Astrocyte (in vitro differentiated cells and primary cell): ENCODE data around the gene ZNF367. TPM values are rescaled to one million over a fixed set of nuclear protein-coding genes. Genes with fewer than 3 reads are reported as not detected.

ENCODE experiments used
- DNase-seq: peaks from one replicate; pipeline ENCODE4 v3.0.0-alpha.2; 2010; ENCODE audit warnings: low read depth
- FAIRE-seq: peaks from 2 replicates; lab custom pipeline; 2011; peaks lifted over from hg19 to GRCh38; lab: Jason Lieb, UNC
- H2AFZ ChIP-seq: 2 replicates; pipeline ENCODE4 v1.6.0; 2012; ENCODE audit warnings: low read depth, low read length, inconsistent platforms
- H3K27ac ChIP-seq: 2 replicates; pipeline ENCODE4 v1.5.1; 2011; ENCODE audit warnings: low read depth, low read length, inconsistent platforms
- H3K27me3 ChIP-seq: 2 replicates; pipeline ENCODE4 v1.6.0; 2011; ENCODE audit warnings: low read length, inconsistent platforms; ENCODE audit not compliant: insufficient read depth
- H3K36me3 ChIP-seq: 2 replicates; pipeline ENCODE4 v1.5.1; 2011; ENCODE audit warnings: low read length, inconsistent platforms; ENCODE audit not compliant: insufficient read depth
- H3K4me1 ChIP-seq: 2 replicates; pipeline ENCODE4 v1.5.1; 2011; ENCODE audit warnings: low read length, inconsistent platforms; ENCODE audit not compliant: insufficient read depth
- H3K4me2 ChIP-seq: 2 replicates; pipeline ENCODE4 v1.6.0; 2012; ENCODE audit warnings: low read length, inconsistent platforms
- H3K4me3 ChIP-seq: 2 replicates; pipeline ENCODE4 v1.5.1; 2011; ENCODE audit warnings: low read depth, mild to moderate bottlenecking, low read length, inconsistent platforms; ENCODE audit not compliant: insufficient read depth
- H3K79me2 ChIP-seq: 2 replicates; pipeline ENCODE4 v1.6.0; 2012; ENCODE audit warnings: mild to moderate bottlenecking, low read length, inconsistent platforms; ENCODE audit not compliant: insufficient read depth
- H3K9ac ChIP-seq: 2 replicates; pipeline ENCODE4 v1.6.0; 2012; ENCODE audit warnings: mild to moderate bottlenecking, low read length, inconsistent platforms
- H3K9me3 ChIP-seq: 2 replicates; pipeline ENCODE4 v1.5.1; 2012; ENCODE audit warnings: low read depth, mild to moderate bottlenecking, low read length, inconsistent platforms; ENCODE audit not compliant: insufficient read depth
- H4K20me1 ChIP-seq: 2 replicates; pipeline ENCODE4 v1.6.0; 2012; ENCODE audit warnings: low read length, inconsistent platforms; ENCODE audit not compliant: insufficient read depth
- H3K27ac Mint-ChIP-seq: one replicate; pipeline ENCODE4 v1.8.0; 2021; ENCODE audit warnings: mild to moderate bottlenecking, mixed read lengths; ENCODE audit not compliant: unreplicated experiment
- H3K27me3 Mint-ChIP-seq: one replicate; pipeline ENCODE4 v1.8.0; 2021; ENCODE audit warnings: low read depth, mixed read lengths; ENCODE audit not compliant: unreplicated experiment
- H3K36me3 Mint-ChIP-seq: one replicate; pipeline ENCODE4 v1.8.0; 2021; ENCODE audit warnings: low read depth, mixed read lengths; ENCODE audit not compliant: unreplicated experiment
- H3K4me1 Mint-ChIP-seq: one replicate; pipeline ENCODE4 v1.8.0; 2021; ENCODE audit warnings: low read depth, mixed read lengths; ENCODE audit not compliant: unreplicated experiment
- H3K4me3 Mint-ChIP-seq: one replicate; pipeline ENCODE4 v1.8.0; 2021; ENCODE audit warnings: mild to moderate bottlenecking, moderate library complexity, mixed read lengths; ENCODE audit not compliant: unreplicated experiment
- H3K9me3 Mint-ChIP-seq: one replicate; pipeline ENCODE4 v1.8.0; 2021; ENCODE audit warnings: mild to moderate bottlenecking, mixed read lengths; ENCODE audit not compliant: unreplicated experiment
- EZH2 ChIP-seq: IDR thresholded peaks from 2 replicates; pipeline ENCODE4 v1.6.1; 2012; ENCODE audit warnings: mild to moderate bottlenecking, low read length, inconsistent platforms; ENCODE audit not compliant: insufficient read depth
- total RNA-seq: library from RNA; stranded (reverse); gene quantifications from 2 replicates; pipeline ENCODE4 v1.2.1, GENCODE V29; 2021
- TF ChIP-seq, protein P1 (sequence below): IDR thresholded peaks from 2 replicates; pipeline ENCODE4 v1.5.1; 2011; ENCODE audit warnings: low read depth, mild to moderate bottlenecking, inconsistent platforms, low read length, moderate library complexity; ENCODE audit not compliant: insufficient read depth

The ZNF367 gene
- total RNA-seq, 1 donor from 2014 or later: 0.89 TPM

DNA sequence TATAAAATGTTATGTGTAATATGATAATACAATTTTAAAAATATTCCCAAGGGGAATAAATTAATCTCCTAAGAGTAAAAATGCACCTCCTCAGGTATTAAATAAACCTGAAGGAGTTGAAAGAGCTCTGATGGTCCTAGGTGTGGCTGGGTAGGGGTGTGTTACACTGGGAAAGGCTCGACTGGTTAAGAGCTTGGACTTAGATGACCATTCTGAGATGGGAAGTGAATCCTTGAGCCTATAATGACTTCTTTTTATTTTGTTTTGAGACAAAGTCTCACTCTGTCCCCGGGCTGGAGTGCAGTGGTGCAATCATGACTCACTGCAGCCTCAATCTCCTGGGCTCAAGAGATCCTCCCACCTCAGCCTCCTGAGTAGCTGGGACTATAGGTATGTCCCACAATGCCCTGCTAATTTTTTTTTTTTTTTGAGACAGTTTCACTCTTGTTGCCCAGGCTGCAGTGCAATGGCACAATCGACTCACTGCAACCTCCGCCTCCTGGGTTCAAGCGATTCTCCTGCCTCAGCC is 22.6 kb upstream of the ZNF367 start:
- H3K4me1 ChIP-seq: no peaks in the 10 kb centered on the region
- H3K9me3 ChIP-seq: no peaks in the 10 kb centered on the region
- DNase-seq: no peak
- Mint-ChIP-seq H3K4me1 (no peaks in the 10 kb centered on the region), H3K4me3 (no peak overlapping the region), H3K36me3 (no peaks in the 10 kb centered on the region), H3K9me3 (peaks cover 2% of the 10 kb centered on the region), H3K27ac (no peak overlapping the region), H3K27me3 (no peaks in the 10 kb centered on the region)
- no peak overlapping the region for H3K9ac ChIP-seq
- H4K20me1 ChIP-seq: no peaks in the 10 kb centered on the region
- H3K4me2 ChIP-seq: no peak overlapping the region
- no peaks in the 10 kb centered on the region for H3K27me3 ChIP-seq
- no peak overlapping the region for H3K27ac ChIP-seq
- no peak overlapping the region for H3K4me3 ChIP-seq
- TF ChIP-seq, protein P1, sequence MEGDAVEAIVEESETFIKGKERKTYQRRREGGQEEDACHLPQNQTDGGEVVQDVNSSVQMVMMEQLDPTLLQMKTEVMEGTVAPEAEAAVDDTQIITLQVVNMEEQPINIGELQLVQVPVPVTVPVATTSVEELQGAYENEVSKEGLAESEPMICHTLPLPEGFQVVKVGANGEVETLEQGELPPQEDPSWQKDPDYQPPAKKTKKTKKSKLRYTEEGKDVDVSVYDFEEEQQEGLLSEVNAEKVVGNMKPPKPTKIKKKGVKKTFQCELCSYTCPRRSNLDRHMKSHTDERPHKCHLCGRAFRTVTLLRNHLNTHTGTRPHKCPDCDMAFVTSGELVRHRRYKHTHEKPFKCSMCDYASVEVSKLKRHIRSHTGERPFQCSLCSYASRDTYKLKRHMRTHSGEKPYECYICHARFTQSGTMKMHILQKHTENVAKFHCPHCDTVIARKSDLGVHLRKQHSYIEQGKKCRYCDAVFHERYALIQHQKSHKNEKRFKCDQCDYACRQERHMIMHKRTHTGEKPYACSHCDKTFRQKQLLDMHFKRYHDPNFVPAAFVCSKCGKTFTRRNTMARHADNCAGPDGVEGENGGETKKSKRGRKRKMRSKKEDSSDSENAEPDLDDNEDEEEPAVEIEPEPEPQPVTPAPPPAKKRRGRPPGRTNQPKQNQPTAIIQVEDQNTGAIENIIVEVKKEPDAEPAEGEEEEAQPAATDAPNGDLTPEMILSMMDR: no peak
- TF ChIP-seq EZH2: no peak
- H3K36me3 ChIP-seq: no peaks in the 10 kb centered on the region
- FAIRE-seq: no peak
- H2AFZ ChIP-seq: no peak overlapping the region
- no peaks in the 10 kb centered on the region for H3K79me2 ChIP-seq

DNA sequence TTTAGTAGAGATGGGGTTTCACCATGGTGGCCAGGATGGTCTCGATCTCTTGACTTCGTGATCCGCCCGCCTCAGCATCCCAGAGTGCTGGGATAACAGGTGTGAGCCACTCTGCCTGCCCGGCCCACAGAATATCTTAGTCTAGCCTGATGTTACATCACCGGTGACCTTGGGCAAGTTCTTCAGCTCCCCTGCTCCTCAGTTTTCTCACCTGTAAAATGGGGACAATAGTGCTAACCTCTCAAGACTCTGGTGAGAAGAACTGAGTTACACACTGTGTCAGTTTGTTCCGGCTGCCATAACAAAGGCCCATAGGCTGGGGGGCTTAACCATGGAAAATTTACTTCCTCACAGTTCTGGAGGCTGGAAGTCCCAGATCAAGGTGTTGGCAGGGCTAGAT is 19.3 kb upstream of the ZNF367 start:
- Mint-ChIP-seq H3K4me1 (no peaks in the 10 kb centered on the region), H3K27ac (no peak overlapping the region), H3K27me3 (no peaks in the 10 kb centered on the region), H3K36me3 (no peaks in the 10 kb centered on the region), H3K9me3 (peaks cover 2% of the 10 kb centered on the region), H3K4me3 (no peak overlapping the region)
- H3K4me1 ChIP-seq: no peaks in the 10 kb centered on the region
- no peaks in the 10 kb centered on the region for H3K9me3 ChIP-seq
- H4K20me1 ChIP-seq: no peaks in the 10 kb centered on the region
- no peak overlapping the region for H3K27ac ChIP-seq
- H3K27me3 ChIP-seq: no peaks in the 10 kb centered on the region
- no peak for TF ChIP-seq EZH2
- TF ChIP-seq, protein P1: no peak
- H2AFZ ChIP-seq: no peak overlapping the region
- FAIRE-seq (no peak), DNase-seq (no peak)
- H3K79me2 ChIP-seq: no peaks in the 10 kb centered on the region
- no peak overlapping the region for H3K4me3 ChIP-seq
- no peak overlapping the region for H3K4me2 ChIP-seq
- H3K9ac ChIP-seq: no peak overlapping the region
- H3K36me3 ChIP-seq: no peaks in the 10 kb centered on the region

DNA sequence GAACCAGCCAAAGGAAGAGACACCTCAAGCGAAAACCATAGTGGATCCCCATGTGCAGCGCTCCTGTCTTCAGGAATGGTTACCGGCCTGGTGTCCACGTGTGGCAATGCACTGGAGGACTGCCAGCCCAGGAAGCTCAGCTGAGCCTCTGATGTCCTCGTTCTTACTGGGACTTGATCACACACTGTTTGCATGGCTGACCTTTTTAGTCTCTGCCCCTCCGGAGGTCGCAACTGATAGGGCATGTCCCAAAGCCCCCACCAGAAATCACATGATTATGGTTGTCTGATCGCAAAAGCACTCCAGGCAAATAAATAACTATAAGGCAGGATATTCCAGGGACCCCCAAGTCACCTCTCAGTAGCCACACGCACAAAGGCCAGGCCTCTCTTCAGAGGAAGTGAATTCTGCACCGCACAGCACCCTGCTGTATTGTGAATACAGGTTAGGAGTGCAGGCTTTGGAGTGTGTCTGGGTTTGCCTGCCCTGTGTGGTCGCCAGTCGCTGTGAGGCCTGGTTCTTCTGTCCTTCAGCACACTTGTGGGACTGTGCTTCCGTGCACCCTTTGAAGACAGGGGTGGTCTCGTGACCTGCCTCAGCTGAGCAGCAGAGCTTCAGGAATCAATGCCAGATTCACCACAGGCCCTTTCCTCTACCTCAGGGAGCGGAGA is 18.4 kb upstream of the ZNF367 start:
- Mint-ChIP-seq H3K4me1 (no peaks in the 10 kb centered on the region), H3K27me3 (no peaks in the 10 kb centered on the region), H3K36me3 (no peaks in the 10 kb centered on the region), H3K9me3 (peaks cover 2% of the 10 kb centered on the region), H3K27ac (no peak overlapping the region), H3K4me3 (no peak overlapping the region)
- Histone ChIP-seq H3K4me3 (no peak overlapping the region), H3K27me3 (no peaks in the 10 kb centered on the region), H3K9ac (no peak overlapping the region), H2AFZ (no peak overlapping the region), H3K79me2 (no peaks in the 10 kb centered on the region), H4K20me1 (no peaks in the 10 kb centered on the region), H3K4me2 (no peak overlapping the region), H3K4me1 (no peaks in the 10 kb centered on the region), H3K36me3 (no peaks in the 10 kb centered on the region), H3K27ac (no peak overlapping the region), H3K9me3 (no peaks in the 10 kb centered on the region)
- TF ChIP-seq, protein P1: no peak
- TF ChIP-seq EZH2: no peak
- no peak for DNase-seq
- no peak for FAIRE-seq
